GM23338 (cell line): ENCODE data around the gene LRP1-AS. TPM values are rescaled to one million over a fixed set of nuclear protein-coding genes. Genes with fewer than 3 reads are reported as not detected.

Experiments used
- ATAC-seq: fragments of 200-7000 bp; cut with Tn5 transposase; 3 replicates; pipeline ENCODE4 v1.9.1; 2020
- DNase-seq: peaks from one replicate; pipeline ENCODE4 v3.0.0-alpha.2; 2015; ENCODE audit warnings: low spot score
- H2AFZ ChIP-seq: fragments of 200-600 bp; sonication (generic); 2 replicates; pipeline ENCODE4 v1.8.0; 2016; ENCODE audit warnings: antibody characterized with exemption, mild to moderate bottlenecking, moderate library complexity
- H3F3A ChIP-seq: fragments of 200-600 bp; sonication (generic); replicated peaks from 2 replicates; pipeline ENCODE4 v1.8.0; 2017; ENCODE audit warnings: antibody characterized with exemption, mixed run types, low read depth
- H3K27ac ChIP-seq: fragments of 200-600 bp; sonication (generic); 2 replicates; pipeline ENCODE4 v1.6.1; 2016; ENCODE audit warnings: low read depth
- H3K27me3 ChIP-seq: fragments of 200-600 bp; sonication (generic); 2 replicates; pipeline ENCODE4 v1.8.0; 2016; ENCODE audit warnings: mild to moderate bottlenecking, mixed run types, moderate library complexity; ENCODE audit not compliant: insufficient read depth
- H3K36me3 ChIP-seq: fragments of 200-600 bp; sonication (generic); 2 replicates; pipeline ENCODE4 v1.8.0; 2016; ENCODE audit warnings: mild to moderate bottlenecking; ENCODE audit not compliant: insufficient read depth
- H3K4me1 ChIP-seq: fragments of 200-600 bp; sonication (generic); 2 replicates; pipeline ENCODE4 v1.8.0; 2016; ENCODE audit warnings: mild to moderate bottlenecking, moderate library complexity; ENCODE audit not compliant: insufficient read depth
- H3K4me2 ChIP-seq: fragments of 200-600 bp; sonication (generic); 2 replicates; pipeline ENCODE4 v1.7.1; 2017; ENCODE audit warnings: mixed run types
- H3K4me3 ChIP-seq: fragments of 200-600 bp; sonication (generic); 2 replicates; pipeline ENCODE4 v1.6.1; 2016; ENCODE audit warnings: mixed run types
- H3K79me2 ChIP-seq: fragments of 200-600 bp; sonication (generic); replicated peaks from 2 replicates; pipeline ENCODE4 v1.8.0; 2017; ENCODE audit warnings: mild to moderate bottlenecking; ENCODE audit not compliant: insufficient read depth
- H3K9me2 ChIP-seq: fragments of 200-600 bp; sonication (generic); 2 replicates; pipeline ENCODE4 v1.8.0; 2017; ENCODE audit not compliant: insufficient read depth
- H4K20me1 ChIP-seq: fragments of 200-600 bp; sonication (generic); replicated peaks from 2 replicates; pipeline ENCODE4 v1.8.0; 2017; ENCODE audit warnings: mild to moderate bottlenecking; ENCODE audit not compliant: insufficient read depth
- H3K27ac Mint-ChIP-seq: 2 replicates; pipeline ENCODE4 v1.8.0; 2020; ENCODE audit warnings: inconsistent platforms, mild to moderate bottlenecking, moderate library complexity, mixed read lengths
- H3K27me3 Mint-ChIP-seq: 3 replicates; pipeline ENCODE4 v1.8.0; 2022; ENCODE audit warnings: low read depth, mild to moderate bottlenecking, moderate library complexity, mixed read lengths, inconsistent platforms; ENCODE audit not compliant: insufficient read depth, poor library complexity
- H3K36me3 Mint-ChIP-seq: 3 replicates; pipeline ENCODE4 v1.8.0; 2021; ENCODE audit warnings: low read depth, mild to moderate bottlenecking, inconsistent platforms, moderate library complexity, mixed read lengths
- H3K4me1 Mint-ChIP-seq: 3 replicates; pipeline ENCODE4 v1.8.0; 2020; ENCODE audit warnings: mild to moderate bottlenecking, inconsistent platforms, mixed read lengths
- H3K4me3 Mint-ChIP-seq: 3 replicates; pipeline ENCODE4 v1.8.0; 2021; ENCODE audit warnings: moderate library complexity, mild to moderate bottlenecking, inconsistent platforms, mixed read lengths
- H3K9me3 Mint-ChIP-seq: 3 replicates; pipeline ENCODE4 v1.8.0; 2020; ENCODE audit warnings: moderate library complexity, mild to moderate bottlenecking, inconsistent platforms, mixed read lengths
- CREB1 ChIP-seq: fragments of 250-450 bp; sonication (Bioruptor Pico); IDR thresholded peaks from 2 replicates; pipeline ENCODE4 v1.5.0; 2020; ENCODE audit warnings: low read depth, mild to moderate bottlenecking, moderate library complexity
- CTCF ChIP-seq, 2 experiments: fragments of 200-600 bp in 1 of 2; sonication (generic) in 1 of 2; conservative IDR thresholded peaks; 2 replicates each; pipeline versions ENCODE4 v1.5.1 to v1.6.1; 2016 to 2017; ENCODE audit warnings: antibody characterized with exemption in 2 of 2, low read depth in 2 of 2, mild to moderate bottlenecking in 2 of 2, moderate library complexity in 1 of 2
- ETS1 ChIP-seq: IDR thresholded peaks from 2 replicates; pipeline ENCODE4 v1.6.1; 2016; ENCODE audit warnings: antibody characterized with exemption
- EZH2 ChIP-seq: fragments of 200-600 bp; sonication (generic); IDR thresholded peaks from one replicate; pipeline ENCODE4 v1.8.0; 2017; ENCODE audit warnings: antibody characterized with exemption, mild to moderate bottlenecking, low read depth; ENCODE audit not compliant: unreplicated experiment
- EZH2phosphoT487 ChIP-seq: fragments of 200-600 bp; sonication (generic); IDR thresholded peaks from one replicate; pipeline ENCODE4 v1.8.1; 2018; ENCODE audit warnings: antibody characterized with exemption; ENCODE audit not compliant: unreplicated experiment
- JUNB ChIP-seq: IDR thresholded peaks from one replicate; pipeline ENCODE4 v1.6.1; 2016; ENCODE audit warnings: antibody characterized with exemption; ENCODE audit not compliant: unreplicated experiment
- NANOG ChIP-seq: IDR thresholded peaks from 2 replicates; pipeline ENCODE4 v1.6.1; 2016; ENCODE audit warnings: antibody characterized with exemption, borderline replicate concordance
- POLR2AphosphoS5 ChIP-seq: IDR thresholded peaks from 2 replicates; pipeline ENCODE4 v1.6.1; 2016; ENCODE audit warnings: antibody characterized with exemption, low read depth
- REST ChIP-seq: IDR thresholded peaks from one replicate; pipeline ENCODE4 v1.6.1; 2018; ENCODE audit warnings: antibody characterized with exemption; ENCODE audit not compliant: unreplicated experiment
- STAT1 ChIP-seq: IDR thresholded peaks from one replicate; pipeline ENCODE4 v1.6.1; 2016; ENCODE audit warnings: antibody characterized with exemption; ENCODE audit not compliant: unreplicated experiment
- ZNF114 ChIP-seq: fragments of 250-450 bp; sonication (Bioruptor Pico); IDR thresholded peaks from 2 replicates; pipeline ENCODE4 v1.5.0; 2020; ENCODE audit warnings: mild to moderate bottlenecking, moderate library complexity
- ZNF331 ChIP-seq: fragments of 250-450 bp; sonication (Bioruptor Pico); IDR thresholded peaks from 2 replicates; pipeline ENCODE4 v1.5.0; 2020; ENCODE audit warnings: low read depth, mild to moderate bottlenecking, moderate library complexity
- ZNF462 ChIP-seq: fragments of 250-450 bp; sonication (Bioruptor Pico); IDR thresholded peaks from 2 replicates; pipeline ENCODE4 v1.5.0; 2020; ENCODE audit warnings: mild to moderate bottlenecking, moderate library complexity
- polyA plus RNA-seq: library from polyadenylated mRNA; unstranded; fragments of >200 nt; fragmentation: Nextera tagmentation; extraction: Ambion mirVana; gene quantifications from 2 replicates; pipeline ENCODE4 v1.2.1, GENCODE V29; 2016
- total RNA-seq: library from RNA; depleted of rRNA; stranded (reverse); fragments of >200 nt; shearing (Covaris generic); gene quantifications from 2 replicates; pipeline ENCODE4 v1.2.3, GENCODE V29; 2014

LRP1-AS gene
- total and polyA plus RNA-seq, 2 experiments from 2014 or later = 0.86 TPM; not detected in 1

GRCh38 chr12:57176846-57177245, 29.4 kb upstream of the LRP1-AS start:
- ATAC-seq = no peak

More at GRCh38 chr12:57176846-57177245, 29.4 kb upstream of the LRP1-AS start:
- Histone ChIP-seq H3K36me3 (peaks cover 13% of the 10 kb centered on the region), H4K20me1 (0 out of 2 replicates have a peak, but pooled peaks cover 7% of the 10 kb centered on the region), H2AFZ (no peak overlapping the region), H3K27ac (no peak overlapping the region), H3K79me2 (no peaks in the 10 kb centered on the region; the same call in 1 of the 2 replicates), H3K9me2 (no peaks in the 10 kb centered on the region), H3K4me2 (no peak overlapping the region), H3F3A (peaks cover 20% of the 10 kb centered on the region; the same call in 1 of the 2 replicates), H3K4me3 (no peak overlapping the region), H3K4me1 (no peaks in the 10 kb centered on the region), H3K27me3 (no peaks in the 10 kb centered on the region)
- TF ChIP-seq EZH2phosphoT487 (no peak), REST (no peak), STAT1 (no peak), NANOG (no peak), ZNF114 (CRISPR knock-in tag) (no peak), JUNB (no peak), ZNF331 (CRISPR knock-in tag) (no peak), ZNF462 (no peak), ETS1 (no peak), CREB1 (CRISPR knock-in tag) (no peak), CTCF (conservative IDR thresholded peaks at IDR 0.05; ENCODE audit: low read depth in 2 of 2) (no peak), POLR2AphosphoS5 (no peak), EZH2 (no peak)
- H3K4me1 Mint-ChIP-seq = no peaks in the 10 kb centered on the region
- H3K36me3 Mint-ChIP-seq = peaks cover 90% of the 10 kb centered on the region
- DNase-seq = no peak
- H3K27me3 Mint-ChIP-seq = peaks cover 19% of the 10 kb centered on the region
- H3K9me3 Mint-ChIP-seq = no peaks in the 10 kb centered on the region; the same call in 2 of the 3 replicates
- H3K4me3 Mint-ChIP-seq = no peak overlapping the region
- H3K27ac Mint-ChIP-seq = no peak overlapping the region
